Measurements from ENCODE around the gene VPS13D.

VPS13D gene

DNA sequence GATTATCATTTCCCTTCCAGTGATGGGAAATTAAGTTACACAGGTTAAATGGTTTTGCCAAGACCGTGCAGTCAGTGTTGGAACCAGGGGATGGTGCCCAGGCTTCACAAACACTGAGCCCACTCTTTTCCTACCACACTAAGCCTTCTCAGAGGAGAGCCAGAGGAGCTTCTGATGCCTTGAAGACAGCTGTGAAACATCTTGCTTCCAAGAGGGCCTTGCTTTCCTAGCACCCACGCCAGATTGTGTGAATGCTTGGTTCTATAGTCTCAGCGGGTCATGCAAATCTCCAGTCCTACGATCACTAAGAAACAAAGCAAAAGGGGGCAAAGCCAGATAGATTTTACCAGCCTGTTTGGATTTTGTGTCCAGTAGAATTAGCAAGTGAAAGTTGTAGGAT lies 200.7 kb downstream of the VPS13D start:
- H3K9me3 ChIP-seq (replicated peaks; ENCODE audit: low read length): no peaks in the 10 kb centered on the region
- H3K27me3 ChIP-seq (ENCODE audit: control insufficient read depth, insufficient read depth, low read length): no peaks in the 10 kb centered on the region
- no peak overlapping the region for H3K4me3 ChIP-seq (ENCODE audit: low read length)
- no peak overlapping the region for H3K9ac ChIP-seq (ENCODE audit: low read depth, low read length)
- H3K4me1 ChIP-seq (ENCODE audit: control insufficient read depth, insufficient read depth, low read length): peaks cover 25% of the 10 kb centered on the region
- H3K36me3 ChIP-seq (ENCODE audit: insufficient read depth, low read length): no peaks in the 10 kb centered on the region
- H3K4me2 ChIP-seq (ENCODE audit: low read length): no peak overlapping the region

DNA sequence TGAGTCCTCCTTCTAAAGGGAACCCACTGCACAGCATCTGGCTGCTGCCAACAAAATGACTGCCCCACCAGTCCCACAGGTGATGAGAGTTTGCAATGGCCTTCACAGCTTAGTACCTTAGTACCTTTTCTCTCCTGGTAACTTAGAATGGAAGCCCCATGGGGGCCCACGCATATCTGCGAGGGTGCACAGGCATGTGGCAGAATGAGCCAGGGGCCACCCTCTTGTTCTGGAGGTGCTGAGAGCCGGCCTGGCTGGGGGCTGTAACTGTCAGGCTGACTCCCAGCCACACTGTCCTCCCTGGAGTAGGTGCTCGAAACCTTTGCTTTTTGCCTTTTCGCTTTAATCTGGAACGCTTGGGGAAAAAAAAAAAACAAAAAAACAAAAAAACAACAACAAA lies 203.1 kb downstream of the VPS13D start:
- H3K4me2 ChIP-seq (ENCODE audit: low read length): no peak overlapping the region

DNA sequence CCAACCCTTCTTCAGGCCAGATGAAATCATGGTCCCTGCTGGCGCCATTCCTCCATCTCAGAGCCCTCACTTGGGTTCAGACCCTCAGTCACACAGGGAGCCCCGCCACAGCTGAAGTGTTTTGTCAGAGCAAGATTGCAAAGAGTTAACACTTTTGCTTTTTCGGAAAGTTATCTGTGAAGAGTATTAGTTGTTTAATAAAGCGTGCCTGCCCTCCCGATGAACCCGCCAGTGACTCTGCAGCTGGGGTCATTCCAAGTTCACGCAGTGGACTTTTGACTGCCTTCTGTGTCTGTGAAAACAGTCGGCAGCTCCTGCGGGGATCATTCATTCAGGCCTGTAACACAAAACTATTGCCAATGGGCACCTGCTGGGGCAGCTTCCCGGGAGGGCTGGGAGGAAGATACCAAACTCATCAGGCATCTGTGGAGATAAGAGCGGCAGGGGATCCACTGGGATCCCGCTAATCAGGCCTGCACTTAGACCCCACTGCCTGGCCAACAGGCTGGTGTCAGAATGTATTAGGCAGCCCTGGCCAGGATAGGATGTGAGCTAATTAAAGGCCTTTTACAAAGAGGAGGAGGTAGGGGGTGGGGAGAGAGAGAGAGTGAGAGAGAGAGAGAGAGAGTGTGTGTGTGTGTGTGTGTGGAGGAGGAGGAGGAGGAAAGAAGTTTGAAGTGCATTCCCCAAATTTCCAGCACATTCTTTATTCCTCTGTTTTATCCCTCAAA lies 203.7 kb downstream of the VPS13D start:
- no peaks in the 10 kb centered on the region for H3K36me3 ChIP-seq (ENCODE audit: insufficient read depth, low read length)
- H3K4me1 ChIP-seq (ENCODE audit: control insufficient read depth, insufficient read depth, low read length): peaks cover 44% of the 10 kb centered on the region
- H3K4me3 ChIP-seq (ENCODE audit: low read length): no peak overlapping the region
- H3K9ac ChIP-seq (ENCODE audit: low read depth, low read length): no peak overlapping the region
- H3K9me3 ChIP-seq (replicated peaks; ENCODE audit: low read length): no peaks in the 10 kb centered on the region
- no peaks in the 10 kb centered on the region for H3K27me3 ChIP-seq (ENCODE audit: control insufficient read depth, insufficient read depth, low read length)
- H3K4me2 ChIP-seq (ENCODE audit: low read length): no peak overlapping the region

More for the DNA sequence above, 203.1 kb downstream of the VPS13D start:
- Histone ChIP-seq H3K9me3 (replicated peaks; ENCODE audit: low read length) (no peaks in the 10 kb centered on the region), H3K27me3 (ENCODE audit: control insufficient read depth, insufficient read depth, low read length) (no peaks in the 10 kb centered on the region), H3K9ac (ENCODE audit: low read depth, low read length) (no peak overlapping the region), H3K4me1 (ENCODE audit: control insufficient read depth, insufficient read depth, low read length) (peaks cover 41% of the 10 kb centered on the region), H3K4me3 (ENCODE audit: low read length) (no peak overlapping the region), H3K36me3 (ENCODE audit: insufficient read depth, low read length) (no peaks in the 10 kb centered on the region)

DNA sequence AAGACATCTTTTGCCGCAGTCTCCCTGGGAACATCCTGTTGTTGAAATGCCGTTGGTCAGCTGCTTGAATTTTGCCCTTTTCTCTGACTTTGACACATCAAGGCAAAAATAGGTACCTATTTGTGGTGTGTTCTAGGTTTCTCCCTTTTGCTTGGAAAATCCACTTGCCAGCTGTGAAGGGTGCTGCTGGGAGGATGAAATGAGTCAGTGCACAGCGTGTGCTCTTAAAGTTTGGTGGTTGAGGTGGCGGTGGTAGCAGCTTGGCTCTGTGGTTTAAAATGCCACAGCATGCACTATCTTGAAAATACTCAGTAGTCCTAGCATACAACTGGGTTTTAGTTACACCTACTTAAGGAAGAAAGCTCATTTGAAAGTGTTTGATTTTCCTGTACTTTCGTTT lies 204.3 kb downstream of the VPS13D start:
- H3K9ac ChIP-seq (ENCODE audit: low read depth, low read length): no peak overlapping the region
- peaks cover 50% of the 10 kb centered on the region for H3K4me1 ChIP-seq (ENCODE audit: control insufficient read depth, insufficient read depth, low read length)

DNA sequence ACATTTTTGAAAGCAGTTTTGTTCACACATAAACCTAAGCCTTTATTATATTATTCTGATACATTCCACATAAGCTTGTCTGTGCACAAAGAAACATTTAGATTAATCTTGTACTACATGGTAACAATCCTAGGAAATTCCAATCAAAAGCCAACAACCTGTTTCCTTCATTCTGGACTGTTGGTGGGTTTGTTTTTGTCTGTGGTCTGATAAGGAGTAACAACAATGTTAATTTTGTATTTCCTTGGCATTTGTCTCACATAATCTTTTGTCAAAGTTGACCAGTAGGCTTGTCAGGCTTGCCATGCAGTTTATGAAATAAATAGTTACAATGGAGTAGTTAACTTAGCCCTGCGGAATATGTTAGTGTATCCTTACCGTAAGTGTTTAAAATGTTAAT lies 204.9 kb downstream of the VPS13D start:
- H3K9ac ChIP-seq (ENCODE audit: low read depth, low read length): no peak overlapping the region
- H3K4me3 ChIP-seq (ENCODE audit: low read length): no peak overlapping the region
- peak overlapping the region; percentile 12 for H3K4me2 ChIP-seq (ENCODE audit: low read length)
- no peaks in the 10 kb centered on the region for H3K36me3 ChIP-seq (ENCODE audit: insufficient read depth, low read length)
- H3K4me1 ChIP-seq (ENCODE audit: control insufficient read depth, insufficient read depth, low read length): peaks cover 50% of the 10 kb centered on the region
- H3K27me3 ChIP-seq (ENCODE audit: control insufficient read depth, insufficient read depth, low read length): no peaks in the 10 kb centered on the region
- no peaks in the 10 kb centered on the region for H3K9me3 ChIP-seq (replicated peaks; ENCODE audit: low read length)

More for the DNA sequence above, 204.3 kb downstream of the VPS13D start:
- no peak overlapping the region for H3K4me3 ChIP-seq (ENCODE audit: low read length)
- H3K4me2 ChIP-seq (ENCODE audit: low read length): peak overlapping the region; percentile 12
- H3K27me3 ChIP-seq (ENCODE audit: control insufficient read depth, insufficient read depth, low read length): no peaks in the 10 kb centered on the region
- H3K9me3 ChIP-seq (replicated peaks; ENCODE audit: low read length): no peaks in the 10 kb centered on the region
- H3K36me3 ChIP-seq (ENCODE audit: insufficient read depth, low read length): no peaks in the 10 kb centered on the region

DNA sequence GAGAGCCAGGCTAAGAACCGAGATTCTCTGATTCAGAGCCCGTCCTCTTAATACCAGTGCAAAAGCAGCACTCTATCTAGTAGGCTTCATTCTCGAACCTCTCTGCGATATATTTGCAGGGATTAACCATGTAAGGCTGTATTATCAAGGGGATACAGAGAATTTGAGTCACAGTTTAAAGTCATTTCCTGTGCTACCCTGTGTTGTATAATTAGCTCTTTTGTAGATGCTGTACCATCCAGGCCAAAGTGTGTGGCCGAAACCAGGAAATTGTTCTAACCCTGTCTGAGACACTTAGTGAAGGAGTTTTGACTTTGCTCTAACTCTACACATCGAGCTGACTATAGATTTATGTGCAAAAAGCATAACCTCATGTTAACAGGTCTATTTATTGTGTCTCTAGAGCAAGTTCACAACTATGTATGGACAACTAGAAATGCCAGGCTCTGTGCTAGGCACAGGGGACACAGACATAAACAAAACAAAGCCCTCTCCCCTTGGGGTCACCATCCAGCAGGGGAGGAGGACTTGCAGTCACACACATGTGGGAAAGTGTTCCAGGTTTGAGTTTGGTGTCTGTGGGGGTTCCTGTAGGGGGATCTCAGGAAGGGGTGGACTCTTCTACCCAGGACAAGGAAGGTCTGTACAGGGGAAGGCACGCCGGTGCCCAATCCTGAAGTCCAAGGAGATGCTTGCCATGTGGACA lies 206.0 kb downstream of the VPS13D start:
- no peaks in the 10 kb centered on the region for H3K27me3 ChIP-seq (ENCODE audit: control insufficient read depth, insufficient read depth, low read length)
- peaks cover 50% of the 10 kb centered on the region for H3K4me1 ChIP-seq (ENCODE audit: control insufficient read depth, insufficient read depth, low read length)
- no peaks in the 10 kb centered on the region for H3K36me3 ChIP-seq (ENCODE audit: insufficient read depth, low read length)
- H3K4me3 ChIP-seq (ENCODE audit: low read length): no peak overlapping the region
- H3K4me2 ChIP-seq (ENCODE audit: low read length): no peak overlapping the region
- no peaks in the 10 kb centered on the region for H3K9me3 ChIP-seq (replicated peaks; ENCODE audit: low read length)
- H3K9ac ChIP-seq (ENCODE audit: low read depth, low read length): no peak overlapping the region

DNA sequence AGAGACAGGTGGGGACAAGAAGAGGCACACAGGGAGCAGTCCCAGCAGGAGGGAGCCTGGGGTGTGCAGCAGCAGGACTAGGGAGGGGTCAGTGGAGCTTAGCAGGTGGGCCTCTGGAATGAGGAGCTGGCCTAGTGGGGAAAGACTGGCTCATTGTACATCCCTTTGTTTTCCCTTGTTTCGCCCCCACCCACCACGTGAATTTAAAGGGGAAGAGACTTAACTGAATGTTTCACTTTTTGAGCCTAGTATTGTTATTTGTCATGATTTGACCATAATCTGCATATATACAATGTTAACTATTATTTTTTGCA lies 206.5 kb downstream of the VPS13D start:
- Histone ChIP-seq H3K4me3 (ENCODE audit: low read length) (no peak overlapping the region), H3K27me3 (ENCODE audit: control insufficient read depth, insufficient read depth, low read length) (no peaks in the 10 kb centered on the region), H3K9me3 (replicated peaks; ENCODE audit: low read length) (no peaks in the 10 kb centered on the region), H3K9ac (ENCODE audit: low read depth, low read length) (no peak overlapping the region), H3K4me1 (ENCODE audit: control insufficient read depth, insufficient read depth, low read length) (peaks cover 50% of the 10 kb centered on the region), H3K36me3 (ENCODE audit: insufficient read depth, low read length) (no peaks in the 10 kb centered on the region), H3K4me2 (ENCODE audit: low read length) (no peak overlapping the region)

DNA sequence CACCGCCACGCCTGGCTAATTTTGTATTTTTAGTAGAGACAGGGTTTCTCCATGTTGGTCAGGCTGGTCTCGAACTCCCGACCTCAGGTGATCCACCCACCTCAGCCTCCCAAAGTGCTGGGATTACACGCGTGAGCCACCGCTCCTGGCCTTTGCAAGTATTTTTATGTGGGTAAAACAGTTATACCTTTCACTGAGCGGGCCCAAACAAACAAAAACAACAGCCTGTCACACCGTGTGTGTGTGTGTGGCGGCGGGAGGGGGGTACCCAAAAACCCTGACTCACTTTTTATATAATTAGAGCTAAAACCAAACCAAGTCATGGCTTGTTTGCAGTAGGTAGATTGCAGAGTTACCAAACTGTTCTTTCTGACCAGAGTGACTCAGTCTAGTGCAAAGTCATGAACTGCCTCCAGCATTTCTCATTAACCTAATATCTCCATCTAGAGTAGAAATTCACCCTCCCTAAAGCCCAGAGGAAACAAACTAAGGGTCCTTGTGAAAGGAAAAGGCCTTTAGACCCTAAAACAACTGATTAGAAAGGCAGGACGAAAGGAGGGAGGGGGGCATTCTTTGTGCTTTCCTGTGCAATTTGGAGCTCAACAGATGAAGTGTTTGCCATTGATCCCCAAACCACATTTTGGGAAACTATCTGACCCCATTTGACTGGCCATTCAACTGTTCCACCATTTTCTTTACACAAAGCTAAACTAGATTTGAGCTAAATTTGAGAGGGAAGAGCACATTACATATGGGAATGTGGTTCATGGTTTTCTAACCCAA lies 207.2 kb downstream of the VPS13D start:
- H3K27me3 ChIP-seq (ENCODE audit: control insufficient read depth, insufficient read depth, low read length): no peaks in the 10 kb centered on the region
- H3K9ac ChIP-seq (ENCODE audit: low read depth, low read length): no peak overlapping the region
- peaks cover 50% of the 10 kb centered on the region for H3K4me1 ChIP-seq (ENCODE audit: control insufficient read depth, insufficient read depth, low read length)
- H3K4me3 ChIP-seq (ENCODE audit: low read length): no peak overlapping the region
- H3K36me3 ChIP-seq (ENCODE audit: insufficient read depth, low read length): no peaks in the 10 kb centered on the region
- H3K4me2 ChIP-seq (ENCODE audit: low read length): no peak overlapping the region
- no peaks in the 10 kb centered on the region for H3K9me3 ChIP-seq (replicated peaks; ENCODE audit: low read length)

DNA sequence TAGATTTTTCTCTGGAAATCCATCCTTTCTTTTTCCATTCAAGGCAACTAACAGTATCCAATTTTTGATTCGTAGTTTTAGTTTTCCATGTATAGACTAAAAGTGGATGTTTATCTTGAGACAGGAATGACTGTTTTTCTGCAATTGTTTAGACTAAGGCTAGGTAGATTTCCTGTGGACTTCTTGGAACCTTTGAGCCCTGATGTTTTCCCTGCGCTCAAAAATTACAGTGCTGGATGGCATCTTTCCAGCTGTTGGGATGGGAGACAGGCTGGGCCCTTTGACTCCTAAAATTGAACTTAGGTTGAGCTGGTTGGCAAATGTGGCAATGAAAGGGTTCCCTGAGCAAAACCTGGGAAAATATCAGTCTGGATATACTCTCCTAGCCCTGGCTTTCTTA lies 207.8 kb downstream of the VPS13D start:
- no peak overlapping the region for H3K4me3 ChIP-seq (ENCODE audit: low read length)
- H3K4me1 ChIP-seq (ENCODE audit: control insufficient read depth, insufficient read depth, low read length): peaks cover 50% of the 10 kb centered on the region
- H3K9me3 ChIP-seq (replicated peaks; ENCODE audit: low read length): no peaks in the 10 kb centered on the region
- H3K4me2 ChIP-seq (ENCODE audit: low read length): no peak overlapping the region
- H3K27me3 ChIP-seq (ENCODE audit: control insufficient read depth, insufficient read depth, low read length): no peaks in the 10 kb centered on the region
- no peaks in the 10 kb centered on the region for H3K36me3 ChIP-seq (ENCODE audit: insufficient read depth, low read length)
- no peak overlapping the region for H3K9ac ChIP-seq (ENCODE audit: low read depth, low read length)

DNA sequence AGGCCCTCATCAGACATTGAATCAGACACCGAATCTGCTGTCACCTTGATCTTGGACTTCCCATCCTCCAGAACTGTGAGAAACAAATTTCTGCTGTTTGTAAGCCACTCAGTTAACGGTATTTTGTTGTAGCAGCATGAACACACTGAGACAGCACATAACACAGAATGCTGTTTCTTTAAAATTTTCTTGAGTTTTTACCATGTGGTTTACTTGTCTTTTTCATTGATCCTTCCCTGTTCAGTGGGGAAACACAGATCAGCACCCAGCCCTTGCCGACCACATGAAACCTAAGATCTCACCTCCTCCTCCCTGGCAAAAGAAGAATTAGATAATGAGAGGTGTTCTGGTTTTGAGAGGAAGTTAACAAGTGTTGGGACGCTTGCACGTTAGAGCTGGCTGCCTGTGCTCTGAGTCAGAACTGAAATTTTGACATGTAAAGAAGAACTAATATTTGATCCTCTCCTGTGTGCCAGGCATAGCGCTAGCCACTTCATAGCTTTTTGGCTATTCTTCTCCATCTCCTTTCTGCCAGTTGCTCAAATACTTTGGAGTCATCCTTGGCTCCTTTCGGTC lies 208.6 kb downstream of the VPS13D start:
- Histone ChIP-seq H3K4me2 (ENCODE audit: low read length) (no peak overlapping the region), H3K36me3 (ENCODE audit: insufficient read depth, low read length) (peaks cover 5% of the 10 kb centered on the region), H3K4me3 (ENCODE audit: low read length) (no peak overlapping the region), H3K9me3 (replicated peaks; ENCODE audit: low read length) (no peaks in the 10 kb centered on the region), H3K27me3 (ENCODE audit: control insufficient read depth, insufficient read depth, low read length) (no peaks in the 10 kb centered on the region), H3K4me1 (ENCODE audit: control insufficient read depth, insufficient read depth, low read length) (peaks cover 44% of the 10 kb centered on the region), H3K9ac (ENCODE audit: low read depth, low read length) (no peak overlapping the region)

DNA sequence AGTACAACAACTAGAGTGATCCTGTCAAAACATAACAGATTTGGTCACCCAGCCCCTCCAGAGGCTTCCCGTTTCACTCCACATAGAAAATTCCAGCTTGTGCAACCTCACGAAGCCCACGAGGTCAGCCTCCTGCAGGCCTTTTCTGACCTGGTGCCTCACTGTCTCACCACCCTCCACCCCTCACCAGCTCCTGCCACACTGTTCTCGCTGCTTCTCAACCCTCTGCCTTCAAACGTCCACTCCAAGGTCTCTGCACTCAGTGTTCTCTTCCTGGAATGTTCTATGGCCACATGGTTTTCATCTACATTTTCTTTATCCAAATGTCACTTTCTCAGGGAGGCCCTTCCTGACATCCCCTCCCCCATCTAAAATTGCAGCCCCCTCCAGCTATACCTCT lies 209.2 kb downstream of the VPS13D start:
- Histone ChIP-seq H3K9ac (ENCODE audit: low read depth, low read length) (no peak overlapping the region), H3K4me3 (ENCODE audit: low read length) (no peak overlapping the region), H3K4me1 (ENCODE audit: control insufficient read depth, insufficient read depth, low read length) (peaks cover 37% of the 10 kb centered on the region), H3K9me3 (replicated peaks; ENCODE audit: low read length) (no peaks in the 10 kb centered on the region), H3K36me3 (ENCODE audit: insufficient read depth, low read length) (peaks cover 5% of the 10 kb centered on the region), H3K4me2 (ENCODE audit: low read length) (no peak overlapping the region), H3K27me3 (ENCODE audit: control insufficient read depth, insufficient read depth, low read length) (no peaks in the 10 kb centered on the region)

All from skeletal muscle satellite cell (primary cell).